ENCODE data around the gene ARID3A.

ARID3A gene

GRCh38 chr19:964761-965694 lies 39.2 kb downstream of the ARID3A start:
- DNase-seq = no peak

- no peak for DNase-seq
Observed at GRCh38 chr19:966485-967088, 40.8 kb downstream of the ARID3A start.

GRCh38 chr19:970695-971094 lies 44.9 kb downstream of the ARID3A start:
- DNase-seq = no peak

- DNase-seq = no peak
Observed at GRCh38 chr19:971795-972194, 46.0 kb downstream of the ARID3A start.

GRCh38 chr19:972281-972680 lies 46.4 kb downstream of the ARID3A start:
- DNase-seq = no peak

GRCh38 chr19:973726-974563 lies 48.1 kb downstream of the ARID3A start:
- no peak for DNase-seq

- no peak for DNase-seq
Observed at GRCh38 chr19:974564-975257, 48.9 kb downstream of the ARID3A start.

GRCh38 chr19:976476-976875 lies 50.6 kb downstream of the ARID3A start:
- no peak for DNase-seq

GRCh38 chr19:977058-977464 lies 51.2 kb downstream of the ARID3A start:
- DNase-seq = no peak

GRCh38 chr19:979318-979741 lies 53.5 kb downstream of the ARID3A start:
- DNase-seq = no peak

GRCh38 chr19:980133-980998 lies 54.5 kb downstream of the ARID3A start:
- DNase-seq = no peak

GRCh38 chr19:982567-983170 lies 56.8 kb downstream of the ARID3A start:
- no peak for DNase-seq

GRCh38 chr19:984165-984967 lies 58.5 kb downstream of the ARID3A start, which contains the start of gene WDR18:
WDR18 (plus strand) TSS chr19:984345; CDS start chr19:984354, 9 bp downstream.
- DNase-seq = no peak

- no peak for DNase-seq
Observed at GRCh38 chr19:986083-986482, 60.2 kb downstream of the ARID3A start.

- DNase-seq = no peak
Observed at GRCh38 chr19:988081-988480, 62.2 kb downstream of the ARID3A start.

- DNase-seq = no peak
Observed at GRCh38 chr19:988510-988909, 62.7 kb downstream of the ARID3A start.

GRCh38 chr19:989381-990081 lies 63.7 kb downstream of the ARID3A start:
- DNase-seq = no peak

- no peak for DNase-seq
Observed at GRCh38 chr19:990119-990571, 64.3 kb downstream of the ARID3A start.

- no peak for DNase-seq
Observed at GRCh38 chr19:990746-991145, 64.9 kb downstream of the ARID3A start.

Data from SIG-M5 (cell line).